ENCODE results near the gene NMT1.

DNA sequence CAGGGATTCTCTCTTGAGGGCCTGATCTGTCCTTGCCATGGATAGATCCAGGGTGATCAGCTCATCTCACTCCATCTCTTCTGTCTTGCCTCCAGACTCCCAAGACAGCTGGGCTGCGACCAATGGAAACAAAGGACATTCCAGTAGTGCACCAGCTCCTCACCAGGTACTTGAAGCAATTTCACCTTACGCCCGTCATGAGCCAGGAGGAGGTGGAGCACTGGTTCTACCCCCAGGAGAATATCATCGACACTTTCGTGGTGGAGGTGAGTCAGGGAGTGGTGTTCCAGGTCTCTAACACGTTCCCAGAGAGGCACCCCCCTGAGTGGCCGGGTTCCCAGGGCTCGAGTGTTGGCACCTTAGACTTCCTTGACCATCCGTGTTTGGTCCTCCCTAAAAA, 41.7 kb downstream of the NMT1 start:
- TF ChIP-seq, protein P1, sequence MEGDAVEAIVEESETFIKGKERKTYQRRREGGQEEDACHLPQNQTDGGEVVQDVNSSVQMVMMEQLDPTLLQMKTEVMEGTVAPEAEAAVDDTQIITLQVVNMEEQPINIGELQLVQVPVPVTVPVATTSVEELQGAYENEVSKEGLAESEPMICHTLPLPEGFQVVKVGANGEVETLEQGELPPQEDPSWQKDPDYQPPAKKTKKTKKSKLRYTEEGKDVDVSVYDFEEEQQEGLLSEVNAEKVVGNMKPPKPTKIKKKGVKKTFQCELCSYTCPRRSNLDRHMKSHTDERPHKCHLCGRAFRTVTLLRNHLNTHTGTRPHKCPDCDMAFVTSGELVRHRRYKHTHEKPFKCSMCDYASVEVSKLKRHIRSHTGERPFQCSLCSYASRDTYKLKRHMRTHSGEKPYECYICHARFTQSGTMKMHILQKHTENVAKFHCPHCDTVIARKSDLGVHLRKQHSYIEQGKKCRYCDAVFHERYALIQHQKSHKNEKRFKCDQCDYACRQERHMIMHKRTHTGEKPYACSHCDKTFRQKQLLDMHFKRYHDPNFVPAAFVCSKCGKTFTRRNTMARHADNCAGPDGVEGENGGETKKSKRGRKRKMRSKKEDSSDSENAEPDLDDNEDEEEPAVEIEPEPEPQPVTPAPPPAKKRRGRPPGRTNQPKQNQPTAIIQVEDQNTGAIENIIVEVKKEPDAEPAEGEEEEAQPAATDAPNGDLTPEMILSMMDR (conservative IDR thresholded peaks at IDR 0.05) = no peak
- TF ChIP-seq ZFX (IDR thresholded peaks at IDR 0.05) = no peak

Data from C4-2B (cell line).